Heart left ventricle (tissue), 16 donors: Measurements from ENCODE around the gene COA3. TPM values are rescaled to one million over a fixed set of nuclear protein-coding genes. Genes with fewer than 3 reads are reported as not detected.

Experiments used
- ATAC-seq, 4 donors: fragments of 200-7000 bp; cut with Tn5 transposase; one replicate each; pipeline ENCODE4 v1.9.1; 2020 to 2022; ENCODE audit warnings: moderate library complexity in 4 of 4, mild to moderate bottlenecking in 3 of 4, moderate number of reproducible peaks in 1 of 4
- DNase-seq, 5 donors: peaks; one replicate each; pipeline ENCODE4 v3.0.0-alpha.2; 2020
- H3K27ac ChIP-seq, 12 donors: fragments of 200-600 bp; sonication (generic) in 4 of 12; one replicate each; pipeline versions ENCODE4 v1.5.0 to v1.8.0; 2016 to 2022; ENCODE audit warnings: mild to moderate bottlenecking in 2 of 12
- H3K27me3 ChIP-seq, 9 donors: fragments of 200-600 bp; sonication (generic) in 2 of 9; one replicate each; pipeline versions ENCODE4 v1.5.1 to v1.8.0; 2016 to 2022; ENCODE audit warnings: mild to moderate bottlenecking in 3 of 9
- H3K36me3 ChIP-seq, 9 donors: fragments of 200-600 bp; sonication (generic) in 2 of 9; one replicate each; pipeline versions ENCODE4 v1.5.0 to v1.8.0; 2018 to 2022; ENCODE audit warnings: mild to moderate bottlenecking in 2 of 9
- H3K4me1 ChIP-seq, 12 donors: fragments of 200-600 bp; sonication (generic) in 4 of 12; one replicate each; pipeline versions ENCODE4 v1.5.0 to v1.8.0; 2016 to 2022; ENCODE audit warnings: mild to moderate bottlenecking in 3 of 12
- H3K4me3 ChIP-seq, 12 donors: fragments of 200-600 bp; sonication (generic) in 4 of 12; one replicate each; pipeline versions ENCODE4 v1.5.0 to v1.8.0; 2017 to 2022; ENCODE audit warnings: mild to moderate bottlenecking in 9 of 12, moderate library complexity in 4 of 12
- H3K9me3 ChIP-seq, 12 donors: fragments of 200-600 bp; sonication (generic) in 4 of 12; one replicate each; pipeline versions ENCODE4 v1.5.0 to v1.8.0; 2016 to 2022; ENCODE audit warnings: mild to moderate bottlenecking in 1 of 12
- CTCF ChIP-seq, 12 donors: fragments of 200-600 bp; sonication (generic) in 4 of 12; IDR thresholded peaks; one replicate each; pipeline versions ENCODE4 v1.5.0 to v1.8.0; 2018 to 2022; ENCODE audit warnings: antibody characterized with exemption in 12 of 12, mild to moderate bottlenecking in 5 of 12
- POLR2A ChIP-seq, 2 donors: fragments of 450-650 bp; IDR thresholded peaks; one replicate each; pipeline ENCODE4 v1.6.1; 2017; ENCODE audit warnings: antibody characterized with exemption in 2 of 2, mild to moderate bottlenecking in 2 of 2, moderate library complexity in 2 of 2
- WGBS, 4 donors: extraction: QIAGEN DNeasy Blood & Tissue Kit in 2 of 4; methylation state at CpG; one replicate each; pipeline versions ENCODE4 v1.1.5 to v1.1.7; 2013 to 2018; 5-methylcytosine and 5-hydroxymethylcytosine counted together
- intact Hi-C, 10 donors: fragments of 100-400 bp; cut with DNase I; formaldehyde crosslinking; loops; one replicate each; pipeline versions ENCODE4 v1.11.1 to v1.14.2; 2022
- polyA plus RNA-seq, 2 donors: library from polyadenylated mRNA; stranded (reverse); fragments of 200-250 nt; gene quantifications; one replicate each; pipeline ENCODE4 v1.2.3, GENCODE V29; 2013
- total RNA-seq, 9 donors: library from RNA; depleted of rRNA in 2 of 9; stranded (reverse); fragments of >200 nt in 2 of 9; fragmentation: NEBNext Ultra II Directional in 3 of 9; extraction: Animal tissue kit (Norgen Biotek cat#: 25700) in 3 of 9; gene quantifications; one replicate each; pipeline versions ENCODE4 v1.1.0 to v1.2.4, GENCODE V29; 2016 to 2023
- donor health status: ischemic (EF 13 %, LVEDD 7.1; RV severe dilation, severe dysfunction).
- donor health status: healthy with polysubstance abuse.
- donor health status: DM: no; HTN: yes; CAD: no.
- donor health status: DM: no; HTN: no; CAD: no.
- donor health status: ischemic (EF 25% LVEDD 6.9; RV normal size, moderate dysfunction).
- donor health status: ischemic (EF 25% LVEDD 5.7; RV mildly dilated, moderate dysfunction).
- donor health status: healthy.
- donor health status: DM: yes; HTN: yes; CAD: no.
- donor health status: ischemic (EF 35%, LVEDD 5.7; RV mildly dilated, moderate dysfunction).
- donor health status: nonischemic (EF 11% LVEDD 7.7; RV severe dilation, severe dysfunction).
- donor health status: DM: yes; HTN: yes; CAD: no.
- donor health status: PGD.
- donor health status: ischemic (EF 29% LVEDD 5.4; RV normal size, mild dysfunction).
- donor health status: nonischemic (EF 23%, LVEDD 6.1; RV moderate dilation, normal function).

Gene COA3
- total and polyA plus RNA-seq, 11 donors, result 56.2 to 136 (median 72.4) TPM

GRCh38 chr17:42791948-42792347 lies 6.6 kb downstream of the COA3 start:
- TF ChIP-seq CTCF (IDR thresholded peaks at IDR 0.05), result no peak
- no peak for TF ChIP-seq POLR2A (IDR thresholded peaks at IDR 0.05)
- WGBS, 4 donors, result 70 to 84% (median 78%) methylated on average over 2 of the region's 2 CpGs
- Histone ChIP-seq H3K4me3 (no peak overlapping the region), H3K27ac (no peak overlapping the region), H3K4me1 (peaks cover 0 to 7% (median 3%) of the 10 kb centered on the region in 12 donors), H3K9me3 (no peaks in the 10 kb centered on the region), H3K27me3 (peaks cover 0 to 17% (median 3%) of the 10 kb centered on the region in 9 donors), H3K36me3 (peaks cover 0 to 15% (median 4%) of the 10 kb centered on the region in 9 donors)
- intact Hi-C loops, result no loop called here
- no peak for ATAC-seq
- DNase-seq, result no peak

- Histone ChIP-seq H3K9me3 (no peaks in the 10 kb centered on the region), H3K36me3 (no peaks in the 10 kb centered on the region), H3K4me3 (no peak overlapping the region), H3K4me1 (peaks cover 0 to 21% (median 5%) of the 10 kb centered on the region in 12 donors), H3K27me3 (peaks cover 19 to 64% (median 42%) of the 10 kb centered on the region in 9 donors), H3K27ac (no peak overlapping the region)
- WGBS, 4 donors, result 83 to 88% (median 85%) methylated on average over 11 of the region's 11 CpGs
- TF ChIP-seq CTCF (IDR thresholded peaks at IDR 0.05) (no peak), POLR2A (IDR thresholded peaks at IDR 0.05) (no peak)
- DNase-seq (no peak), ATAC-seq (no peak)
- intact Hi-C loops, result no loop called here
Measured at GRCh38 chr17:42787266-42787665, 11.2 kb downstream of the COA3 start.

GRCh38 chr17:42784811-42785592 lies 13.5 kb downstream of the COA3 start:
- H3K9me3 ChIP-seq, result no peaks in the 10 kb centered on the region
- ATAC-seq (no peak), DNase-seq (no peak)
- H3K4me3 ChIP-seq, result no peak overlapping the region
- peaks cover 0 to 30% (median 12%) of the 10 kb centered on the region in 12 donors for H3K4me1 ChIP-seq
- no peak overlapping the region for H3K27ac ChIP-seq
- intact Hi-C loops, result no loop called here
- peaks cover 26 to 87% (median 63%) of the 10 kb centered on the region in 9 donors for H3K27me3 ChIP-seq
- TF ChIP-seq CTCF (IDR thresholded peaks at IDR 0.05) (no peak), POLR2A (IDR thresholded peaks at IDR 0.05) (no peak)
- 9 to 34% (median 16%) methylated on average over 40 to 52 of the region's 52 CpGs for WGBS, 4 donors
- no peaks in the 10 kb centered on the region for H3K36me3 ChIP-seq

GRCh38 chr17:42784409-42784808 lies 14.1 kb downstream of the COA3 start:
- Histone ChIP-seq H3K4me3 (no peak overlapping the region), H3K27me3 (peaks cover 26 to 89% (median 63%) of the 10 kb centered on the region in 9 donors), H3K36me3 (peaks cover 0 to 3% (median 2%) of the 10 kb centered on the region in 9 donors), H3K27ac (no peak overlapping the region), H3K4me1 (peaks cover 0 to 32% (median 12%) of the 10 kb centered on the region in 12 donors), H3K9me3 (no peaks in the 10 kb centered on the region)
- DNase-seq (no peak), ATAC-seq (no peak)
- intact Hi-C loops, result no loop called here
- no peak for TF ChIP-seq CTCF (IDR thresholded peaks at IDR 0.05)
- TF ChIP-seq POLR2A (IDR thresholded peaks at IDR 0.05), result no peak
- 15 to 33% (median 20%) methylated on average over 19 to 25 of the region's 25 CpGs for WGBS, 4 donors
